ENCODE data around the gene TRIM67.

TRIM67 gene

DNA sequence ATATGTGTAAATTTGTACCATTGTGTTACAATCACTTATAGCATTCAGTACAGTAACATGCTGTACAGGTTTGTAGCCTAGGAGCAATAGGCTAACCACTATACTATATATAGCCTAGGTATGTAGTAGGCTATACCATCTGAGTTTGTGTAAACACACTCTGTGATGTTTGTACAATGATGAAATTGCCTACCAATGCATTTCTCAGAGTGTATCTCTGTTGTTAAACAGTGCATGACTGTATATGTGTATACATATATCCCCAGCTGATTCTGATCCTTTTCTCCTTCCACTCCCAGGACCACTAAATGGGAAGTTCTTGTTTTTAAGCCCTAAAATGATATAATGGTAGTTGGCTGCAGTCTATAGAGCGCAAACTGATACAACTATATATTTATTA, 86.9 kb downstream of the TRIM67 start:
- H3K27me3 ChIP-seq (ENCODE audit: control insufficient read depth, insufficient read depth, low read length), result no peaks in the 10 kb centered on the region
- no peak overlapping the region for H3K4me3 ChIP-seq (ENCODE audit: low read depth, low read length)
- H3K4me1 ChIP-seq (ENCODE audit: control insufficient read depth, insufficient read depth, low read length), result no peaks in the 10 kb centered on the region
- H3K9ac ChIP-seq (ENCODE audit: low read depth, low read length), result no peak overlapping the region
- no peaks in the 10 kb centered on the region for H3K9me3 ChIP-seq (ENCODE audit: control insufficient read depth, insufficient read depth, low read length)
- H3K36me3 ChIP-seq (ENCODE audit: control insufficient read depth, insufficient read depth, low read length), result no peaks in the 10 kb centered on the region

DNA sequence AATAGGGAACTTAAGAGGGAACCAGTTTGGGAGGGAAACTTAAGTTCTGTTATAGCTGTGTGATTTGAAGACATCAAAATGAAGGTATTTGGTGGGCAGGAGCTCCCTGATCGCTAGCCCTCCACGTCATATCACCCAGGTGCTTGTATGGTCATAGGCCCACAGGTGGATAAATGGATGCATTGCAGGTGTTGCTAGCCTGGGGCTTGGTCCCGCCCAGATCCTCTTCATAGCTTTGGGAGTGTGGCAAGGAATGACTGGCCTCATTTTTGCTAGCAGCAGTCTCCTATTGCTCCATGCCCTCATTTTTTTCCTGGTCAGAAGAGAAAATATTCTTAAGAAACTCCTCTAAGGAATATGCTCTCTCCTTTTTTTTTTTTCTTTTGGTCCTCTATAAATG, 90.5 kb downstream of the TRIM67 start:
- H3K27me3 ChIP-seq (ENCODE audit: control insufficient read depth, insufficient read depth, low read length), result no peaks in the 10 kb centered on the region
- no peaks in the 10 kb centered on the region for H3K36me3 ChIP-seq (ENCODE audit: control insufficient read depth, insufficient read depth, low read length)
- no peaks in the 10 kb centered on the region for H3K4me1 ChIP-seq (ENCODE audit: control insufficient read depth, insufficient read depth, low read length)
- no peaks in the 10 kb centered on the region for H3K9me3 ChIP-seq (ENCODE audit: control insufficient read depth, insufficient read depth, low read length)
- H3K9ac ChIP-seq (ENCODE audit: low read depth, low read length), result no peak overlapping the region
- H3K4me3 ChIP-seq (ENCODE audit: low read depth, low read length), result no peak overlapping the region

DNA sequence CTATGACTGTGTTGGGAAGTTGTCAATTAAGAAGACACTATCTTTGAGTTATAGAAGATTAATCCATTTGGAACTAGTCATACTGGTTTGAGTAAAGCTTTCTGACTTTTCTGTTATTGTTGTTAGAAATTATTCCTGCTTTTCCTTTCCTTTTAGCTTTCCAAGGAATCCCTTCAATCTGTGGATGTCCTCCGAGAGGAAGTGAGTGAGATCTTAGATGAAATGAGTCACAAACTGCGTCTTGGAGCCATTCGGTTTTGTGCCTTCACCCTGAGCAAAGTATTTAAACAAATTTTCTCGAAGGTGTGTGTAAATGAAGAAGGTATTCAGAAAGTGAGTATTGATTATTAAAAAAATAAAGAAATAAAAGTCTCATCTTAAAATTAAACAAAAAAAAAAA, 98.5 kb downstream of the TRIM67 start:
- Histone ChIP-seq H3K4me1 (ENCODE audit: control insufficient read depth, insufficient read depth, low read length) (no peaks in the 10 kb centered on the region), H3K9ac (ENCODE audit: low read depth, low read length) (no peak overlapping the region), H3K27me3 (ENCODE audit: control insufficient read depth, insufficient read depth, low read length) (no peaks in the 10 kb centered on the region), H3K9me3 (ENCODE audit: control insufficient read depth, insufficient read depth, low read length) (no peaks in the 10 kb centered on the region), H3K36me3 (ENCODE audit: control insufficient read depth, insufficient read depth, low read length) (no peaks in the 10 kb centered on the region), H3K4me3 (ENCODE audit: low read depth, low read length) (no peak overlapping the region)

DNA sequence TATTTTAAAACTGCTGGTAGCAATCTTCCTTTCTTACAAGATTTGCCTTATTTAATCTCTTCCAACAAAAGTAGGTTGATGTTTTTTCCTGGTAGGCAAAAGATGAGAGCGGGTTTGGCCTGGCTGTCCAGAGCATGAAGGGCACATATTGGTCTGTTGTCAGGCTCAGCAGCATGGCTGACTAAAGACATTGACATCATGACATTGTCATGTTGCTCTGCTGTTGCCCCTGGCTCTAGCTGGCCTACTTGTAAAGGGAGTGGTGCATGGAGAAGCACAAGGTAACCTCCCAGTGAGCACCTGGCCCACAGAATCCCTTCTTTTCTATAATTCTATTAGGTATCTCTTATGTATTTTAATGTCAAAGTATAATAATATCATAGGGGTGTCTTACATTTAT, 102.8 kb downstream of the TRIM67 start:
- no peak overlapping the region for H3K9ac ChIP-seq (ENCODE audit: low read depth, low read length)
- H3K9me3 ChIP-seq (ENCODE audit: control insufficient read depth, insufficient read depth, low read length), result no peaks in the 10 kb centered on the region
- no peaks in the 10 kb centered on the region for H3K4me1 ChIP-seq (ENCODE audit: control insufficient read depth, insufficient read depth, low read length)
- H3K4me3 ChIP-seq (ENCODE audit: low read depth, low read length), result no peak overlapping the region
- no peaks in the 10 kb centered on the region for H3K36me3 ChIP-seq (ENCODE audit: control insufficient read depth, insufficient read depth, low read length)
- no peaks in the 10 kb centered on the region for H3K27me3 ChIP-seq (ENCODE audit: control insufficient read depth, insufficient read depth, low read length)

DNA sequence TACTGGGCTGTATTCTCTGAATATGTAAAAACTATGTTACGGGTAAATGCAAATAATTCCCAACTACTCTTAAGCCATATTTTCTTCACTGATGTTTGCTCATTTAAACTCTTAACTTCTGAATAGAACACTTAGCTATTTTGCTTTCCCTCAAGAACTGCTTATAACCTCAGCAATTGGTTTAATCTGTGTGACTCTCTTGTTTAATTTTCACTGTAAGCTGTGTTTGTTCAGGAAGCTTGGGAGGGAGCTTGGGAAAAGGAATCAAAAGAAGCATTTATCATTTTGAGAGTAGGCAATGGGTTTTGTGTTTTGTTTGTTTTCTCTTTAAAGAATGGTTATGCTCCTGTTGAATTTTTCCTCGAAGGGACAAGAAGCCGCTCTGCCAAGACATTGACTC, 103.5 kb downstream of the TRIM67 start:
- H3K9ac ChIP-seq (ENCODE audit: low read depth, low read length), result no peak overlapping the region
- no peaks in the 10 kb centered on the region for H3K36me3 ChIP-seq (ENCODE audit: control insufficient read depth, insufficient read depth, low read length)
- no peaks in the 10 kb centered on the region for H3K9me3 ChIP-seq (ENCODE audit: control insufficient read depth, insufficient read depth, low read length)
- no peak overlapping the region for H3K4me3 ChIP-seq (ENCODE audit: low read depth, low read length)
- no peaks in the 10 kb centered on the region for H3K4me1 ChIP-seq (ENCODE audit: control insufficient read depth, insufficient read depth, low read length)
- H3K27me3 ChIP-seq (ENCODE audit: control insufficient read depth, insufficient read depth, low read length), result no peaks in the 10 kb centered on the region

DNA sequence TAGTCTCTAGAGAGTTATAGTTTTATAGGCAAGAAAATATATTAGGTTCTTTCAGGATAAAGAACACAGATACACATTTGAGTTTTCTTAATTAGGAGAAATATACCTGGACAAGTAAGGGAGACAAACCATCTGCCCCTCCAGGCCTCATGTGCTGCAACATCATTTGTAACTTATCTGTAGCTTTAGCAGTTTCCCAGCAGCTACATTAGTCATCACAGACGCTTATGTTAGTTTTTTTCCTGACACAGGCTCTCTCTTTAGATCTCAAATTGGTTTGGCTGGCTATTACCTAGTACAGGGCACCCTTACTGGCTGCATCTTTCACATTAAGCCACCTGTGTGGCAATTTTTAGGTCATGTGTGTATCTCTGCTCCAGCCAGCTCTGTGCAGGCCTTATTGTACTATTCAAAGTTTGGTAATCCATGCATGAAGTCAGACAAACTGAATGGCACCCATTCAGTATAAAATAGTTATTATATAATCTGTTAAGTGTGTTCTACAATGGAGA, 105.0 kb downstream of the TRIM67 start:
- H3K36me3 ChIP-seq (ENCODE audit: control insufficient read depth, insufficient read depth, low read length), result no peaks in the 10 kb centered on the region
- no peak overlapping the region for H3K4me3 ChIP-seq (ENCODE audit: low read depth, low read length)
- H3K9ac ChIP-seq (ENCODE audit: low read depth, low read length), result no peak overlapping the region
- no peaks in the 10 kb centered on the region for H3K4me1 ChIP-seq (ENCODE audit: control insufficient read depth, insufficient read depth, low read length)
- H3K9me3 ChIP-seq (ENCODE audit: control insufficient read depth, insufficient read depth, low read length), result no peaks in the 10 kb centered on the region
- H3K27me3 ChIP-seq (ENCODE audit: control insufficient read depth, insufficient read depth, low read length), result no peaks in the 10 kb centered on the region
